ENCODE data around the gene WRAP73.

The WRAP73 gene

DNA sequence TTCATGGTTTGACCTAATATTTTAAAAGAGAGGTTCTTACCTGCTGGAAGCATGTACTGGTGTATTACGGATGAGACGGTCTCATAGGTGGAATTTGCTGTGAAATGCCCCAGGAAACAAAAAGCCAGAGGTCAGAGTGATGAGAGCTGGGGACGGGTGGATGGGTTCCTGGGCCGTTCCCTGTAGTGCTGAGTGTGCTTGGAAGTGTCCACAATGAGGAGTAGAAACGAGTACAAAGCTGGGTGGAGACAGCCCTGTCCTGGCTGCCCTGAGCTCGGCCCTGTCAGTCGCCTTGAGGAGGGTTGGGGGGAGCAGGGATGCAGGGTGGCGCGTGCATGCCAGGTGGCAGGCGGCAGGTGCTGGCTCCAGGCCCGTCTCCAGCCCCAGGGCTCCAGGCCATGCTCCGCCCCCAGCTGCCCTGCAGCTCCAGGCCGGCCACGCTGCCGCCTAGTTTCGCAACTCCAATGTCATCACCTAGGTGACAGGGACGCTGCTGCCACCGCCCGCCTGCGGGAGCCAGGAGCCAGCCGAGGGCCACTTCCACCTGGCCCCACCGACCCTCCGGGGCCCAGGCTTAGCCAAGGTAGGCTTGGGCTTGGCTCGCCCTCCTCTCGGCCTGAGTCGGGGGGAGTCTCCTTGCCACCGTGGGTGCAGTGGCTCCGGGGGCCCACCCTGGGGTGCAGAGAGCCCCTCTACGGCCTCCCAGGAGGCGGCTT is 18.8 kb upstream of the WRAP73 start:
- peak; percentile 50 for DNase-seq (ENCODE audit: low read depth)
- no peak overlapping the region for H3K4me3 ChIP-seq (ENCODE audit: low read length)
- TF ChIP-seq CTCF (IDR thresholded peaks at IDR 0.05; ENCODE audit: insufficient read depth, low read depth, low read length, missing control alignments) = no peak

DNA sequence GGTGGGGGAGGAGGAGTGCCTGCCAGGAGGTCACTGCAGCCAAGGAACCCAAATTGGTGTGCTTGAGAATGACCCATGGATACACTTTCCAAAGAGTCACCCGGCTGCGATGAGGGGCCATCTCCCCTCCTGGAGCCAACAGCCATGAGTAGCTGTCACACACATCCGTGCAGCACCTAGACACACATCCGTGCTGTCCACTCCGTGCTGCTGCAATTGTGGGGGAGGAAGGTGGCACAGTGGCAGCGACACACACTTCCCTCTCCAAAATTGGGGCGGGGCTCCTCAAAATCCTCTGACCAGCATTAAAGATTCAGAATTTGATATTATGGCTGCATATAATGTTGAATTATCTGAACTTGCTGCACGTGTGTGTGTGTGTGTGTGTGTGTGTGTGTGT is 18.2 kb upstream of the WRAP73 start:
- DNase-seq (ENCODE audit: low read depth) = no peak
- H3K4me3 ChIP-seq (ENCODE audit: low read length) = no peak overlapping the region
- no peak for TF ChIP-seq CTCF (IDR thresholded peaks at IDR 0.05; ENCODE audit: insufficient read depth, low read depth, low read length, missing control alignments)

DNA sequence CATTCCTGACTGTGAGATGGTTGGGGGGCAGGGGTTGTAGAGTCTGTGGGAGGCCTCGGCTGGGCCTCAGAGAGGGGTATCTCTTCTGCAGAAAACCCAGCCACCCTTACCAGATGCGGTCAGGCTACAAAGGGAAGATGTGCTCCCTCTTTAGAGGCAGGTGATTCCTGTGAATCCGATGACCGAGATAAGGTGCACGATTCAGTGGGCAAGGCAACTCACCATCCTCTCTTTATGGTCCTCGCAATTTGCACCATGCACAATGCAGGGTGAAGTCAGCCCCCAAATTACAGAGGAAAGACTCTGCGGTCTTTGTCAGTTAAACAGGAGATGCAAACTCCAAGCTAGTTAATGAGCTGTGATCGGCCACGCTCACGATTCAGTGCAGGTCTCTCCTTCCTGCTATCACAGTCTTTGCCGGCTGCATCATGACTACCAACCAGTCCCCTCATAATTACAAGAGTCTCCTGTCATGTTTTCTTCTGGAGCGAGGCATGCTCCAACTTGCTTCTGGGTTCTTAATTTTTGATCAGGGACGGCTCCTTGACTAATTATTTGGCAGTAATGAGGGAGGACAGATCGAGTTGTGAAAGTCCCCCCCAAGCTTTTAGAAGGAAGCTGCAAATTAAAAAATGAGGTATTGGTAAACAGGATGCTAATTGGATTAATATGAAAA is 14.9 kb upstream of the WRAP73 start:
- DNase-seq (ENCODE audit: low read depth) = peak; percentile 57
- TF ChIP-seq CTCF (IDR thresholded peaks at IDR 0.05; ENCODE audit: insufficient read depth, low read depth, low read length, missing control alignments) = no peak
- H3K4me3 ChIP-seq (ENCODE audit: low read length) = no peak overlapping the region

DNA sequence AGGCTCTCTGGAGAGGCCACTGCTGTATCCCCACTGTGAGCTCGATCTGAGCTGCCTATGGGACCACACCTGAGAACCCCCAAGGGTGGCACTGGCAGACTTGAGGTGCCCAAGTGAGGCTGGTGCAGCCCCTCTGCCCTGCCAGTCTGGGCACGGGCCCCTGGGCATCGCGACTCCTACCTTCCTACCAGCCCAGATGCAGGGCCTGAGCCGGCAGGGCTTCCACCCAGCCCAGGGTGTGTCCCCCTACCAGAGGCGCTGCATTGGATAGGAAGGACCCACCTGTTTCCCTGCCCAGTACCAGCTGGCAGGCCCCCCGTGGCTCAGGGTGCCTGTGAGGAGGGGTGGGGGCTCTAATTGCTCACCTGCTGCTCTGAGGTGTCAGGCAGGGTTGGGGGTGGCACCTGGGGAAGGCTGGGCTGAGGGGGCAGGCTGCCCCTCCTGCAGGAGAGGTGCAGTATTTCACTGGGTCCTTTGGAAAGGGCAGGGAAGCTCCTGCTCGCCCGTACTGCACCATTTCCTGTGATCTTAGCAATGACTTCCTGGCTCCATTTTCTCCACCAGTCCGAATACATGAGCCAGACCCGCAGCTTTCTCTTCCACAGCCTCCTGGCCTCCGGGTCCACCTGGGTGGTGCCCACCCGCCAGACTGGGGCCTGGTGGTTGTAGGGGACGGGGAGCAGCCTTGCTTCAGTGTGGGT is 14.2 kb upstream of the WRAP73 start:
- DNase-seq (ENCODE audit: low read depth) = no peak
- TF ChIP-seq CTCF (IDR thresholded peaks at IDR 0.05; ENCODE audit: insufficient read depth, low read depth, low read length, missing control alignments) = no peak
- no peak overlapping the region for H3K4me3 ChIP-seq (ENCODE audit: low read length)

- DNase-seq (ENCODE audit: low read depth) = no peak
- no peak overlapping the region for H3K4me3 ChIP-seq (ENCODE audit: low read length)
- TF ChIP-seq CTCF (IDR thresholded peaks at IDR 0.05; ENCODE audit: insufficient read depth, low read depth, low read length, missing control alignments) = no peak
Measured at GRCh38 chr1:3662080-3662671, 12.3 kb upstream of the WRAP73 start.

- no peak for TF ChIP-seq CTCF (IDR thresholded peaks at IDR 0.05; ENCODE audit: insufficient read depth, low read depth, low read length, missing control alignments)
- no peak for DNase-seq (ENCODE audit: low read depth)
- no peak overlapping the region for H3K4me3 ChIP-seq (ENCODE audit: low read length)
Measured at GRCh38 chr1:3661631-3662030, 11.7 kb upstream of the WRAP73 start.
